ENCODE data around the gene PLPPR3. TPM values are rescaled to one million over a fixed set of nuclear protein-coding genes. Genes with fewer than 3 reads are reported as not detected.

The PLPPR3 gene
- not detected for total RNA-seq
- long read RNA-seq, result 0 reads

DNA sequence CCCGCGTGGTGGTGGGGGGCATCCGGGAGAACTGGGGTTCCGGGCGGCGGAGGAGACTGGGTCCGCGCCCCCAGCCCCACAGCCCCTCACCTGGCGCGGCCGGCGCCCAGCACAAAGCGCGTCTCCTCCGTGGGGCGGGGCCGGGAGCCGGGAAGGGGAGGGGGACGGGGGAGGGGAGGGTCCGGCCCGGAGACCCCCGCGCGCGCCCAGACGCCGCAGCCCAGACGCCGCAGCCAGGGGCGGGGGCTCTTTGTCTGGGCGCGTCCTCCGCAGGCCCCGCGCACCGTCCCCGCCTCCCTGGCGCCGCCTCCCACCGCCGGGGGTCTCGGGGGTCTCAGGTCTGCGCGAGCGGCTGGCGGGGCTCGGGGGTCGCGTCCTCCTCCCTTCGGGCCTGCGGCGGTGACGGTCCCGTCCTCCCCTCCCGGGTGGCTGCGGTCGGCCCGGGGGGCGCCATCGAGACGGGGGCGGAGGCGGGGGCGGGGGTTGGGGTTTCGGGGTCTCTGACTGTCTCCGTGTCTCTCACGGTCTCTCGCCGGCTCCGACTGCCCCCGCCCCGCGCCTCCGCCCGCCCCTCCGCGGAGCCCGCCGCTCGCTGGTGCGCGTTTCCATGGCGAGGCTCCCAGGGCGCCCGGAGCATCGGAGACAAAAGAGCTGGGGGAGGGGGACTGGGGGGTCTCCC, at the start of gene PLPPR3:
PLPPR3 (minus strand) TSS at position 131 of the 679 bp plus-strand sequence. CDS start 396 bp downstream, outside the sequence.
- TF ChIP-seq, protein P1, sequence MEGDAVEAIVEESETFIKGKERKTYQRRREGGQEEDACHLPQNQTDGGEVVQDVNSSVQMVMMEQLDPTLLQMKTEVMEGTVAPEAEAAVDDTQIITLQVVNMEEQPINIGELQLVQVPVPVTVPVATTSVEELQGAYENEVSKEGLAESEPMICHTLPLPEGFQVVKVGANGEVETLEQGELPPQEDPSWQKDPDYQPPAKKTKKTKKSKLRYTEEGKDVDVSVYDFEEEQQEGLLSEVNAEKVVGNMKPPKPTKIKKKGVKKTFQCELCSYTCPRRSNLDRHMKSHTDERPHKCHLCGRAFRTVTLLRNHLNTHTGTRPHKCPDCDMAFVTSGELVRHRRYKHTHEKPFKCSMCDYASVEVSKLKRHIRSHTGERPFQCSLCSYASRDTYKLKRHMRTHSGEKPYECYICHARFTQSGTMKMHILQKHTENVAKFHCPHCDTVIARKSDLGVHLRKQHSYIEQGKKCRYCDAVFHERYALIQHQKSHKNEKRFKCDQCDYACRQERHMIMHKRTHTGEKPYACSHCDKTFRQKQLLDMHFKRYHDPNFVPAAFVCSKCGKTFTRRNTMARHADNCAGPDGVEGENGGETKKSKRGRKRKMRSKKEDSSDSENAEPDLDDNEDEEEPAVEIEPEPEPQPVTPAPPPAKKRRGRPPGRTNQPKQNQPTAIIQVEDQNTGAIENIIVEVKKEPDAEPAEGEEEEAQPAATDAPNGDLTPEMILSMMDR (IDR thresholded peaks at IDR 0.05; ENCODE audit: borderline replicate concordance), result no peak
- H3K27me3 ChIP-seq (ENCODE audit: low read depth), result peaks cover 36% of the 10 kb centered on the region
- peak within 1 kb of the TSS; percentile 63 for H3K4me3 ChIP-seq
- no peak within 1 kb of the TSS for H3K27ac ChIP-seq (replicated peaks)
- intact Hi-C loops (cut with micrococcal nuclease), result no loop called here
- H3K36me3 ChIP-seq, result no peaks in the 10 kb centered on the region
- DNase-seq, result no peak
- peaks cover 15% of the 10 kb centered on the region for H3K4me1 ChIP-seq
- no peaks in the 10 kb centered on the region for H3K9me3 ChIP-seq (replicated peaks)

DNA sequence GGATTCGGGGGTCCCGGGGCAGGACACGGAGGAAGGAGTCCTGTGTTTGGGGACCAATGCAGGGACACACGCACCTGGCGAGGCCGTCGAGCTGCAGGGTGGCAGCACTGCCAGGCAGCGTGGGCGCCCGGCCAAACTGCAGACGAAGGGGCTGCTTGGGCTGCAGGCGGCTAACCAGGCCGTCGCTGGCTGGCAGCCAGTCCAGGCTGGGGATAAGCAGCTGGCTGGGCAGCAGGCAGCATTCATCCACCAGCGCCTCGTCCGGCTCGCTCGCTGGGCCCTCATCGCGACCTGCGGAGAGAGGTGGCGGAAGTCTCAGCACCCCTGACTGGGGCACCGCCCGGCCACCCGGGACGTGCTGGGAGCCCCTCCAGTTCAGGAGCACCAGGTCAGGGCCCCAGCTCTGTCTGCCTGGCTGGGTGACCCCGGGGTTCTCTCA, 49.2 kb upstream of the PLPPR3 start:
- DNase-seq, result peak; percentile 80
- TF ChIP-seq, protein P1 (IDR thresholded peaks at IDR 0.05; ENCODE audit: borderline replicate concordance), result no peak
- peaks cover 27% of the 10 kb centered on the region for H3K36me3 ChIP-seq
- intact Hi-C loops (cut with micrococcal nuclease), result no loop called here
- no peaks in the 10 kb centered on the region for H3K27me3 ChIP-seq (ENCODE audit: low read depth)
- peaks cover 41% of the 10 kb centered on the region for H3K4me1 ChIP-seq
- H3K4me3 ChIP-seq, result no peak overlapping the region
- H3K27ac ChIP-seq (replicated peaks), result peak overlapping the region; percentile 56
- no peaks in the 10 kb centered on the region for H3K9me3 ChIP-seq (replicated peaks)

DNA sequence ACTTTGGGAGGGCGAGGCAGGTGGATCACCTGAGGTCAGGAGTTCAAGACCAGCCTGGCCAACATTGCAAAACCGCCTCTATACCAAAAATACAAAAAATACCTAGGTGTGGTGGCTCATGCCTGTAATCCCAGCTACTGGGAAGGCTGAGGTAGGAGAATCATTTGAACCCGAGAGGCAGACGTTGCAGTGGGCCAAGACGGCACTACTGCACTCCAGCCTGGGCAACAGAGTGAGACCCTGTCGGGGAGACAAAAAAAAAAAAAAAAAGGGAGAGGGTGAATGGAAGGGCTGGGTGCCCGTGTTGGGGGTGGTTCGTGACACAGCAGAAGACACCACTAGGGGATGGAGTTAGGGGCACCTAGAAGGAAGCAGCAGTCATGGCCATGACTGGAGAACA, 48.6 kb upstream of the PLPPR3 start:
- DNase-seq, result no peak
- Histone ChIP-seq H3K4me1 (peaks cover 41% of the 10 kb centered on the region), H3K27me3 (ENCODE audit: low read depth) (no peaks in the 10 kb centered on the region), H3K27ac (replicated peaks) (peak overlapping the region; percentile 60), H3K9me3 (replicated peaks) (no peaks in the 10 kb centered on the region), H3K36me3 (peaks cover 22% of the 10 kb centered on the region), H3K4me3 (no peak overlapping the region)
- intact Hi-C loops (cut with micrococcal nuclease), result no loop called here
- TF ChIP-seq, protein P1 (IDR thresholded peaks at IDR 0.05; ENCODE audit: borderline replicate concordance), result no peak

DNA sequence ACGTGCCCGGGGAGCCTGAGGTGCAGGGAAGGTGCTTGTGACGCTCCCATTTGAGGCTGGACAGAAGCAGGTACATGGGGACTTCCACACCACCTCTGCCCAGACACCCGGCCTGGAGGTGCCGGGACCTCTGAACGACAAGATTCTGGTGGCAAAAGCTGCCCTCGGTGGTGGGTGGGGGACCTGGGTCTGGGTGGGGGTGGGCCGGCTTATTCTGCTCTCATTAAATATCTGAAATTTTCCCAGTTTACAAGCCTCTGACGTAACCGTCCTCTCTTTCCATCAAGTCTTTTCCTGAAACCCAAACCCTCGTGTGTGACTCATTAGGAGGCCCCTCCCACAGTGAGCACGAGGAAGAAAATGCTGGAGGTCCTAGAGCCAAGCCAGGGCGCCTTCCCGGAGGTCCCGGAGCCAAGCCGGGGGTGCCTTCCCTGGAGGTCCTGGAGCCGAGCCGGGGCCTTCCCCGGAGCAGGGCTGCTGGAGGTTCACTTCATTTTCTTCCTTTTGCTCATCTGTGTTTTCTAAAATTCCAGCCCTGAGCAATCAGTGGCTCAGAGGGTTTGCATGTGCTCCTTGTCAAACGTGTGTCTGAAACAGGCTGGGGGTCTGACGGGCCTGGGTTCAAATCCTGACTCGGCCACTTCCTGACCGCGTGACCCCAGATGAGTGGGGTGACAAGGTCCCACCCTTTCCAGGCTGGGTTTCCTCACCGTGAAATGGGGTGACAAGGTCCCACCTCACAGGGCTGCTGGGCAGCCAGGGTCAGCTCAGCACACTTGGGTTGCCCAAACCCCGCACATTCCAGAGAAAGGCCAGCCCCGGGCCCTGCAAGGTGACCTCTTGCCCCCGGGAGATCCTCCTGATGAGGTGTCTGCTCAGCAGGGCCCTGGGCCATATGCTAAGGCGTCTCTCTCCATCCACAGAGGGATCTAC, 47.8 kb upstream of the PLPPR3 start:
- Histone ChIP-seq H3K36me3 (peaks cover 18% of the 10 kb centered on the region), H3K4me1 (peaks cover 41% of the 10 kb centered on the region), H3K27ac (replicated peaks) (peak overlapping the region; percentile 60), H3K9me3 (replicated peaks) (no peaks in the 10 kb centered on the region), H3K4me3 (no peak overlapping the region), H3K27me3 (ENCODE audit: low read depth) (no peaks in the 10 kb centered on the region)
- DNase-seq, result peak; percentile 66
- intact Hi-C loops (cut with micrococcal nuclease), result no loop called here
- TF ChIP-seq, protein P1 (IDR thresholded peaks at IDR 0.05; ENCODE audit: borderline replicate concordance), result no peak

DNA sequence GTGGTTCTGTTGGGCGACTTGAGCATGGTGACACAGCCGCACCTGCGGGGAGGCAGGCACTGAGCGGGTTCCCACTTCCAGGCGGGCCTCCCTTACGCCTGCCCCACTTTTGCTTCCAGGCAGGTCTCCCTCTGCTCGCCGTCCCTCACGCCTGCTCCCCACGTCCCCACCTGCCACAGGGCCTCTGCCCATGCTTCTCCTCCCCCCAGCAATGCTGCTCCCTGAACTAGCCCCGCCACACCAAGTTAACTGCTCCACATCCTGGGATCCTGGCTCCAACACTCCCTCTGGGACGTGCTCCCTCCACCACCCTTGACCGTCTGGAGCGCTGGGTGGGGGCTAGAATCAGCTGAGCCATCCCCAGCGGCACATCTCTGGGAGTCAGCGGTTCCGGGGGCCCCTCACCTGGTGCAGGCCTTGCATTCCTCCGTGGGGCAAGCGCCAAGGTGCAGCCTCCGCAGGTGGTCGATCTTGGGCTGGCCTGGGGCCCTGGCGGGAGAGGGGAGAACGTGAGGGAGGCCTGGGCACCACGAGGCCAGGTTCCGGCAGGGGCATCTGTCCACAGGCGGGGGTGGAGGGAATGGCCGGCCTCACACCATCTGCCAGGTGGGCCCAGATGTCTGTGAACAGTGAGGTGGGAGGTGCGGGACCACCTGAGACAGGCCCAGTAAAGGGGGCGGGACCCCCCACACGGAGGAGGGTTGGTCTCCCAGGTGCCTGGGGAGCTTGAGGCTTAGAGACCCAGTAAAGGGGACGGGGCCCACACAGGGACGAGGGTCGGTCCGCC, 46.9 kb upstream of the PLPPR3 start:
- Histone ChIP-seq H3K4me3 (no peak overlapping the region), H3K4me1 (peaks cover 47% of the 10 kb centered on the region), H3K27ac (replicated peaks) (peak overlapping the region; percentile 60), H3K27me3 (ENCODE audit: low read depth) (no peaks in the 10 kb centered on the region), H3K9me3 (replicated peaks) (no peaks in the 10 kb centered on the region), H3K36me3 (peaks cover 14% of the 10 kb centered on the region)
- no peak for DNase-seq
- intact Hi-C loops (cut with micrococcal nuclease), result no loop called here
- TF ChIP-seq, protein P1 (IDR thresholded peaks at IDR 0.05; ENCODE audit: borderline replicate concordance), result no peak
